ENCODE measurements around the gene CDCA4.

The CDCA4 gene

GRCh38 chr14:104989236-104989950 lies 31.5 kb downstream of the CDCA4 start:
- no peak for DNase-seq (ENCODE audit: low read depth in 3 of 3)

GRCh38 chr14:104986487-104987164 lies 34.3 kb downstream of the CDCA4 start:
- DNase-seq (ENCODE audit: low read depth in 3 of 3) = no peak

DNA sequence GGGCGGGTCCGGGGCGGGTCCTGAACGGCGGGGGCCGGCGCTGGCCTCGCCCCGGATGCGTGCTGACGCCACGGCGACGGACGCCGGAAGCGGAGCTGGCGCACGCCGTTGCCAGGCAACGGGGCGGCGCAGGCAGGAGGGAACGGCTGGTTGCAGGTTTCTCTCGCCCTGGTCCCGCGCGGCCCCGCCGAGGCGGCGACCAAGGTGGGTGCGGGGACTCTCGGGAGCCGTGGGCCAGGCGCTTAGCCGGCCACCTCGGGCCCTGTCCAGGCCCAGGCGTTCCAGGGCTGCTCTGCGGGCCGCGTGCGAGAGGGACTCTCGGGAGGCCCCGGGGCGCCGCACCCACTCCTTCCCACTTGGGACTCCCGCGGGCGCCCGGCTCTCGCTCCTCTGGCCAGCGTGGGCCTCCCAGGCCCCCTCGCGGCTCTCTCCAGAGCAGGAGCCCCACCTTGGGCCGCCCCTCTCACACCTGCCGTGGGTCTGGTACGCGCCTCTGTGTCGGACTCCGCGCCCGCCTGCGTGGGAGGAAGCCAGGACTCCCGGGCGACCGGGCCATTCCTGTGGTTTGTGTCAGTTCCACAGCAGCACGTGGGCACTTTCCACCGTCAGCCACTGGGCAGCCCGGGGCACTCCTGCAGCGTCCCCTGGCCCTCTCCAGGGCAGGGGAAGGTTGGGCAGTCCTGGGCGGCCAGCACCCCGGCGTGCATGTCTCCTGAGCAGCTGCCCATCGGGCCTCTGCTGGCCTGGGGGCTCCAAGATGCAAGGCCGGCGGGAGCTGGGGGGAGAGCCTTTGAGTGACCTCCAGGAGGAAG lies 35.0 kb downstream of the CDCA4 start, which contains the start of gene CLBA1:
Gene CLBA1 (plus strand): TSS at position 114 of the 812 bp plus-strand sequence. CDS start 644 bp downstream, at position 758.
- peak; percentile 75 to 80 (median 78) for DNase-seq (ENCODE audit: low read depth in 3 of 3)

- DNase-seq (ENCODE audit: low read depth in 3 of 3) = no peak
Observed at GRCh38 chr14:104984056-104984894, 36.6 kb downstream of the CDCA4 start.

DNA sequence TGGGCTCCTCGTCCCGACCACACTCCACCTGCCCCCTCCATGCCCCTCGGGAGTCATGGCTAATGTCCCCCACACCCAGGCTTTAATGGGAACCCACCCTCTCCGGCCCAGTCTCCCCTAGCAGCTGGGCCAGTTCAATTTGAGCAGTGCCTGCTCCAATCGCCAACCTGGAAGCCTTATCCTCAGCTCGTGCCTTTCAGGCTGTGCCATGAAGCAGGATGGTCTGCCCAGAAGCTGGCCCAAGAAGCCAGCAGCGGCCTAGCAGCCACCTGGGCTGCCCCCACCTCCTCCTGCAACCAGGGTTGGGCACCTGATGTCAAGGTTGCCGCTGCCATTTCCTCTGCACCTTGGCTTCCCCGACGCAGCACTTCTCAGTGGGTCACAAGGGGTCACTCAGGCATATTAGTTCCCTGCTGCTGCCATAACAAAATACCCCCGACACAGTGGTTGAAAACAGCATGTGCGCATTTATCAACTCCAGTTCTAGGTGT lies 37.6 kb downstream of the CDCA4 start:
- DNase-seq (ENCODE audit: low read depth in 3 of 3) = no peak

DNA sequence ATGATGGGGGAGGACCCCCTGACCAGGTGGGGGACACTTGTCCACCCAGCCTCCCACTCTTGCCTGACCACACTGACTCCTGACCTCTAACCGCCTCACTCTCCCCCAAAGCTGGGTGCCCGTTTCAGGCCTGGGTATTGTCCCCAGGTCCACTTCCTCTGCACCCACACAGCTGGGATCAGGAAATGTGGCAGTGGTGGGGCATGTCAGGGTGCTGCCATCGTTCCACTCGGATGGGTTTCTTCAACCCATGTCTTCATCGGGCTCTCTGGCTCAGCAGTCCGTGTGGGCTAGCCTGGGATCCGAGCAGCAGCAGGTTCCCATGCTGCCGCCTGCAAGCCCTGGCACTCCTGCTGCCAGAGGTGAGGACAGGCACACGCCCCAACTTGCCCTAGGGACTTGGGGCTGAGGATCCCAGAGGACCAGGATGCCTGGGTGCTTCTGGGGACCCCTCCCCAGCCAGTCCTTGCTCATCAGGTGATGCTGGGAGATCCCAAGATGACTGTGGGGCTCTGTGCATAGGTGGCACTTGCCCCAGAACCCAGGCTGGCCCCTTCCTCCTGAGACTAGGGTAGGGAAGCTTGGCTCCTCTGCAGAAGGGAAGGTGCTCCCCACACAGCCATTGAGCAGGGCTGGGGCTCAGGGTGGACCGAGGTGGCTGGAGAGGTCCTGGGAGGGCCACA lies 38.2 kb downstream of the CDCA4 start:
- DNase-seq (ENCODE audit: low read depth in 3 of 3) = no peak

DNA sequence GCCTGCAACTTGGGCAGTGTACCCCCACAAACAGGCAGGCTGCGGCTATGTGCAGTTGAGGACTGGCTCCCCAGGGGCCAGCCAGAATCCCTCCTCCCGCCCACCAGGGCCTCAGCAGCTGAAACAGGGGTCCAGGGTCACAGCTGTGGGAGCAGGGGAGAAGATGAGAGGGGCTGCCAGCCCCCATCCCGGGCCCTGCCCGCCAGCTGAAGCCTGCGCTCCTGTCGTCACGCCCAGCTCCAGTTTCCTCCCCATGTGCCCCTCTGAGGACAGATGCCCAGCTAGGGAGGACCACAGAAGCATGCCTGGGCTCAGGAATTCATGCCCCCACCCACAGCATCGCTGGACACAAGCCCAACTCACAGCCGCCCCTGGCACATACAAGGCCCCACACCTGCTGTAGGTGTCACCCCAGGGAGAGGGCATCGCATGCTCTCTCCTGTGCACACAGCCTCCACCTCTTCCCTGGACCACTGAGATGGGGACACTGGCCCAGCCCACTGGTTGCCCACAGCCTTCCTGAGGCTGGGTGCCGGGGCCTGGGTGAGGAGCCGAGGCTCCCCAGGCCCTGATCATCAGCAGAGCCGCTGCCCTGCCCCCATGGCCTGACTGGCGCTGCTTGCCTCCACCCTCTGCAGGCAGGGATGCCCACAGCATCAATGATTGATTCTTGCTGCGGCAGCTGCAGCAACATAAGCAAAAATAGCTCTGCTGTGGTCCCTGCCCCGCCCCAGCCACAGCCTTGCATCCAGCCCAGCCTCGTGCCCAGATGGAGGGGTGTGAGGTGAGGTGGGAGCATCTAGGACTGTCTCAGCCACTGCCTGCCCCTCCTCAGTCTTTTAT lies 39.0 kb downstream of the CDCA4 start:
- no peak for DNase-seq (ENCODE audit: low read depth in 3 of 3)

DNA sequence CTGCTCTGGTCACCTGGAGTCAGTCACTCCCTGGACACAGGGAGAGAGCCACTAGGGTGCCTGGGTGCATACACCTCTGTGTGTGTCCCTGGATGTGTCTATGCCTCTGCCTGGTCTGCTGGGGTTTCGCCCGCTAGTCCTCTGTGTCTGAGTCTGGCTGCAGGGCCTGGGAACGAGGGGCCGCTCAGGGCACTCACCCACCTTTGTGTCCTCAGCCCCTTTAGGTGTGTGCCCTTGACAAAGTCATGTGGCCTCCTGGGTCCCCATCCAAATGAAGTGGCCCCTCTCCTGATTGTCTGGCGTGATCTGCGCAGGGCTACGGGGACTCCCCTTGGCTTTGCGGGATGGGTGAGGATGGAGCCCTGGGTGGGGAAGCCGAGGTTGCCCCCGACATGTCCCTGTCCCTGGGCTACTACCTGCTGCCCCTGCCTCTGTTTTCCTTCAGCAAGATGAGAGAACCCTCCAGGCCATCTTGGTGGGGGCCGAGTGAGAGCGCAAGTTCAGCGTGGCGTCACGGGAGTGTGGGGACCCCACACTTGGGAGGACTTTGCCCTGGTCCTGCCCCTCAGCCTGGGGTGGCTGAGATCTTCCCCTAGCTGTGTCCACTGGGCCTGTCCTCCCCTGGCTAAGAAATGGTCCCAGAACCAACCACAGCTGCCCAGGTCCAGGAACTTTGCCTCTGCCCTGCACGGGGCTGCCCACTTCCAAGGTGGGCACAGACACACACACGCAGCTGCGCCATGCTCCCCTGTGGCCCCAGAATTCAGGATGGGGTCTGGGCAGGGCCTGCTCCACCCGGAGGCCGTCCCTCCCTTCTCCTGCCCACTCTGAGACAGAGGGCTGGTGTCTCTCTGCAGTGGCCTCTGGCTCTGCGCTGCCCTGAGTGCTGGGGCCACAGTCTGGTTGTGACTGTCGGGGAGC lies 40.0 kb downstream of the CDCA4 start:
- no peak for DNase-seq (ENCODE audit: low read depth in 3 of 3)

DNA sequence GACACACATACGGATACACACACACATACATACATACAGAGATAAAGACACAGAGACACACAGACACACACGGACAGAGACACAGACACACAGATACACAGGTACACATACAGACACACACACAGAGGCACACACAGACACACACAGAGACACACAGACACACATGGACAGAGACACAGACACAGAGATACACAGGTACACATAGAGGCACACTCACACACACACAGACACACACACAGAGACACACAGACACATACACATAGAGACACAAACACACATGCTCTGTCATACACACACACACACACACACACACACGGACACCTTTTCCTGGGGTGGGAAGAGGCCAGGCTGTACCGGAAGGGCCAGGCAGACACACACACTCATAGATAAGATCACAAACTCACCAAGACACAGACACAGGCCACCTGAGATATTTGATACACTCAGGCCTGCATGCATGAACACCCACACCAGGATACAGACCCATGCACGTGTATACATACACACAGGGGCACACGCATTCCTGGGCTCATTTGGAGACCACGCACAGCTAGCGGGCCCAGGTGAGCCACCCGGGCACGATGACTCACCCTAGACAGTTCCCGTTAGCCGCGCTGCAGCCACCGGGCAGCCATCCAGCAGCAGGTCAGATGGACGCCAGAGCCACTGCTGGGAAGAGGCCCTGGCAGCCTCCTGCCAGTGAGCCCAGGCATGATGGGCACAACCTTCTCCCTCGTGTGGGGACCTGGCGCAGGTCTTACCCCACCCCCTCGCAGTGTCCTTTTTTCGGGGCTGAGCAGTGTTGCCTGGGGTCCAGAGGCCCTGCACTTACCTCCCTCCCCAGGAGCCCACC lies 40.9 kb downstream of the CDCA4 start:
- no peak for DNase-seq (ENCODE audit: low read depth in 3 of 3)

DNA sequence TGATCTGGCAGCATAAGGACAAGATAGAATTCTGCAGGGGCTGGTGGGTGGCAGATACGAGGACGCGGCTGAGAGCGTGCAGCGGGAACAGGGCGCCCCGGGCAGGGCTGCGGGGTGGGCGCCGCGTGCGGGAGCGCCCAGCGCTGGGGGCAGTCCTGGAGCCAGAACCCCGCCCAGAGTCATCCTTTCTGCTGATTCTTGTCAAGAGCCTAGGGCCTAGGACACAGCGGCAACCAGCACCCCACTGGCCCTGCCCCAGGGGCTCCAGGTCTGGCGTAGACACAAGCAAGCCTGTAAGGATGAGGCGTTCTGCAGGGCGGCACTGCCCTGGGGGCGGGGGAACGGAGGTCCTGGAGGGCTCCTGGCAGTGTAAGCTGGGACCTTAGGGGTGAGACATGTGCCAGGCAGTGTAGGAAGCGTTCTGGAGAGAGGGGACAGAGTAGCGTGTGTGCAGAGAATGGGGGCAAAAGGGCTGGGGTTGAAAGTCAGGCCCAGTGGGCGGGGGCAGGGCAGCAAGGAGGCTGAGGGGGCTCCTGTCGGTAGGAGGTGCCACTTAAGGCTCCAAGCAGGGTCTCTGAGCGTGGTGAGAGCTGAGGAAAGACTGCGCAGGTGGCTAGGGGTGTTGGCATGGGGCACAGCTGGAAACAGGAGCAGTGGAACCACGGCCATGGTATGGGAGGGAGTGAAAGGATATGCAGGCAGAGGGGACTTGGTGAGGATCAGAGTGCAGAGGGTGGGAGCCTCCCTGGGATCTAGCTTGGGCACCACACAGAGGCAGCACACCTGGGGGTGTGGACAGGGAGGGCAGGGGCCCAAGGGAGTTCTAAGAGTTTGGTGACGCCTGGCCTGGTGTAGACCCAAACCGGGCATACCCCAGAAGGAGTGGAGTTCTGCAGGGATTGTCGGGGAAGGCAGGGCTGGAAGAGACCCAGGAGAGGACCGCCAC lies 41.9 kb downstream of the CDCA4 start:
- DNase-seq (ENCODE audit: low read depth in 3 of 3) = no peak

DNA sequence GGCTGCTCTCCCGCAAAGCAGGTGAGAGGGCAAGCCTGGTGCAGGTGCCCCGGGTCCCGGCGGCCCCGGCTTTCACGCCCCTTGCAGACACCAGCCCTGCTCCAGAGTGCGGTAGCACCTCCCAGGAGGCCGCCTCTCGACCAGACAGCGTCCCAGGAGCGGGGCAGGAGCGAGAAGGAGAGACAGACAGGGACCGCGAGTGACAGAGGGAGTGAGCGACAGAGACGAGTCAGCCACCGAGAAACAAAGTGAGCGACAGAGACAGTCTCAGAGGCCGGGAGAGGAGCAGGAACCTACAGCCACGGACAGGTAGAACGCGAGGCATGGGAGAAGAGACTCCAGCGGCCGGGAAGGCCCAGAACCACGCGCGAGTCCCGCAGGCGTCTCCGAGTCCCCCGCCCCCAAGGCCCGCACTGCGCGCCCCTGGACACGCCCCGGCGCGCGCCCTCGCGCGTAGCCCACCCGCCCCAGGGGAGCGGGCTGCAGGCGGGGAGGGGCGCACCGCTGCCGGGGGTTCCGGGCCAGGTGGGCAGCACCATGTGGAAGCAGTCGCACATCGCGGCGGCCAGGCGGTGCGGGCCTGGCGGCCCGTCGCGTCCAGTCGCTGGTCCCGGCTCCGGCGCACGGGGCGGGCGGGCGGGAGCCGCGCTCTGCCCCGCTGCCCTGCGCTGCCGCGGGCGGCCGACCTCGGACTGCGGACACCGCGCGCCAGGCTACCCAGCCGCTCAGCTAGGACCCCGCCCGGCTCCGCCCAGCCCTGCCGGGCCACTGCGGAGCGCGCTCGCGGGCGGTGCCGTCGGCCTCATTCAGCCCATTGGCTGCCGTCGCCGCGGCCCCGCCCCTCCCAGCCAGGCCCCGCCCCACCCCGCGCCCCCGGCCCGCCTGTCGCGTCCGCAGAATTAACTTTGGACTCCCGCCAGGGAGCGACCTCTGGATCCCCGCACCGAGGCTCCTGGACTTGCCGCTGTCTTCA lies 42.9 kb downstream of the CDCA4 start, which contains the start of gene AHNAK2:
Gene AHNAK2 (minus strand): TSS at position 694 of the 973 bp plus-strand sequence. CDS start 137 bp downstream, at position 557.
- no peak for DNase-seq (ENCODE audit: low read depth in 3 of 3)

GRCh38 chr14:104977008-104977680 lies 43.7 kb downstream of the CDCA4 start:
- DNase-seq (ENCODE audit: low read depth in 3 of 3) = no peak

GRCh38 chr14:104976198-104977007 lies 44.5 kb downstream of the CDCA4 start:
- DNase-seq (ENCODE audit: low read depth in 3 of 3) = peak; percentile 71 to 81 (median 80)

All from stimulated activated CD4-positive, alpha-beta T cell treated with anti-CD3 and anti-CD28 coated beads, TNF-alpha, amount 100 ng/mL, for 4 hours (primary cell).